GM10248 (cell line): ENCODE data around the gene SRD5A1.

Experiments
- CTCF ChIA-PET: fragments of 300-600 bp; sonication (Branson Sonifier 250); formaldehyde crosslinking; extraction: SDS; loops from one replicate; lab custom pipeline; 2021; ENCODE audit warnings: antibody characterized with exemption; lab: Yijun Ruan, JAX
- POLR2A ChIA-PET: fragments of 350-650 bp; sonication (Branson Sonifier 250); formaldehyde crosslinking; extraction: SDS; loops from one replicate; lab custom pipeline; 2020; ENCODE audit warnings: antibody characterized with exemption; lab: Yijun Ruan, JAX
- DNase-seq: peaks from one replicate; pipeline ENCODE4 v3.0.0; 2012; ENCODE audit errors: extremely low spot score
- CTCF ChIP-seq: IDR thresholded peaks from 2 replicates; pipeline ENCODE4 v1.5.1; 2012; ENCODE audit warnings: mild to moderate bottlenecking, low read depth; ENCODE audit errors: extremely low read depth, missing control alignments, control extremely low read depth

Gene SRD5A1

GRCh38 chr5:6607559-6607936, 25.7 kb upstream of the SRD5A1 start:
- DNase-seq, result no peak

GRCh38 chr5:6608016-6608415, 25.2 kb upstream of the SRD5A1 start:
- ChIA-PET POLR2A (no interaction called here), CTCF (interaction anchor here (1.2 to 1.4 kb wide), 2 partner anchors 10 to 1165 kb away, joined by 3 read pairs; no protein-coding TSS in a partner anchor)

More at GRCh38 chr5:6607559-6607936, 25.7 kb upstream of the SRD5A1 start:
- CTCF ChIA-PET, result interaction anchor here (1.2 kb wide), 1 partner anchor 1164 kb away, joined by 3 read pairs; no protein-coding TSS in a partner anchor
- POLR2A ChIA-PET, result no interaction called here
- TF ChIP-seq CTCF, result no peak

GRCh38 chr5:6611334-6612256, 21.6 kb upstream of the SRD5A1 start:
- ChIA-PET CTCF (interaction anchor here (1.8 kb wide), 1 partner anchor 133 kb away, joined by 6 read pairs; no protein-coding TSS in a partner anchor), POLR2A (no interaction called here)
- no peak for TF ChIP-seq CTCF
- no peak for DNase-seq

More at GRCh38 chr5:6608016-6608415, 25.2 kb upstream of the SRD5A1 start:
- DNase-seq, result no peak
- TF ChIP-seq CTCF, result no peak

- DNase-seq, result no peak
- ChIA-PET CTCF (interaction anchor here (0.8 to 1.4 kb wide), 4 partner anchors 9 to 132 kb away, joined by 3 to 5 read pairs (median 3); no protein-coding TSS in a partner anchor), POLR2A (no interaction called here)
- no peak for TF ChIP-seq CTCF
Observed at GRCh38 chr5:6615034-6615815, 18.0 kb upstream of the SRD5A1 start.

- no peak for DNase-seq
- ChIA-PET POLR2A (interaction anchor here (0.8 kb wide), 1 partner anchor 12 kb away, joined by 3 read pairs; no protein-coding TSS in a partner anchor), CTCF (no interaction called here)
- no peak for TF ChIP-seq CTCF
Observed at GRCh38 chr5:6616632-6617031, 16.6 kb upstream of the SRD5A1 start.

GRCh38 chr5:6623228-6623627, 10.0 kb upstream of the SRD5A1 start:
- DNase-seq, result no peak
- ChIA-PET CTCF (no interaction called here), POLR2A (no interaction called here)
- TF ChIP-seq CTCF, result no peak
